ENCODE results near the gene NFIA.
A peak's percentile ranks its signal among the peaks of the same experiment; 100 is the strongest.
"Not testable (repeated sequence)": the region's sequence is repeated elsewhere in the genome, so short reads cannot be mapped to it uniquely, and the experiment has no call there.

NFIA gene

GRCh38 chr1:61254634-61255357 lies 172.4 kb downstream of the NFIA start:
- DNase-seq = peak; percentile 79

DNA sequence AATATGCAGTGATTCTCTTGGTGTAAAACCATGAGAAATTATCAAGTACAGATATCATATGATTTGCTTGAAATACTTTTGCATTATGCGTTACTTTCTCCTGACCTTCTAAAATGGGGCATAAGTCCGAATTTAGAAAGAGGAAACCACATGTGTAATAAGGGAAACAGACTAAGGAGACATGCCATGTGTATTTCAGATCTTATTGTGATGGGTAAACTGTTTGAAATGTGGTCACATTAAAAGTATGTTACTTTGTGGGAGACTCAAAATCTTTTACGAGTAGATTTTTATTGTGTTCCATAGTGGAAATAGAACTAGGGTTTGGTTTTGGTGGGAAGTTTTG lies 173.0 kb downstream of the NFIA start:
- no peak for DNase-seq

GRCh38 chr1:61259379-61260148 lies 177.2 kb downstream of the NFIA start:
- DNase-seq = no peak

DNA sequence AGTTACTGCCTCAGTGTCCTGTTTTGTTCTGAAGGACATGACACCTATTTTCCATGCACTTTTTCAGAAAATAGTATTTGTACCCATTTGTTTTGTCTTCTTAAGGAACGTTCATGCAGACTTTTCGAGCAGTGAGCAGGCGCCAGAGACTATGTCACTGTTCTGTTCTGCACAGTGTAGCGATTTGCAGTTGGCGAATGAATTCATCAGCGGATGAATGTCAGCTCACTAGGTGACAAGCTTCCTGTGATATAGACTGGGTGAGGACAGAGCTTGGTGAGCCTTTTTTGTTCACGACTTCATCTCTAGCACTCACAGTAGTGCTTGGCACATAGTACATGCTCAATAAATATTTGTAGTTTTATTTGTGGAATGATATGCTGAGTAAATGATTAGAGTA lies 177.8 kb downstream of the NFIA start:
- DNase-seq = no peak

- DNase-seq = no peak
These were observed 179.2 kb downstream of the NFIA start for GRCh38 chr1:61261595-61261994.

DNA sequence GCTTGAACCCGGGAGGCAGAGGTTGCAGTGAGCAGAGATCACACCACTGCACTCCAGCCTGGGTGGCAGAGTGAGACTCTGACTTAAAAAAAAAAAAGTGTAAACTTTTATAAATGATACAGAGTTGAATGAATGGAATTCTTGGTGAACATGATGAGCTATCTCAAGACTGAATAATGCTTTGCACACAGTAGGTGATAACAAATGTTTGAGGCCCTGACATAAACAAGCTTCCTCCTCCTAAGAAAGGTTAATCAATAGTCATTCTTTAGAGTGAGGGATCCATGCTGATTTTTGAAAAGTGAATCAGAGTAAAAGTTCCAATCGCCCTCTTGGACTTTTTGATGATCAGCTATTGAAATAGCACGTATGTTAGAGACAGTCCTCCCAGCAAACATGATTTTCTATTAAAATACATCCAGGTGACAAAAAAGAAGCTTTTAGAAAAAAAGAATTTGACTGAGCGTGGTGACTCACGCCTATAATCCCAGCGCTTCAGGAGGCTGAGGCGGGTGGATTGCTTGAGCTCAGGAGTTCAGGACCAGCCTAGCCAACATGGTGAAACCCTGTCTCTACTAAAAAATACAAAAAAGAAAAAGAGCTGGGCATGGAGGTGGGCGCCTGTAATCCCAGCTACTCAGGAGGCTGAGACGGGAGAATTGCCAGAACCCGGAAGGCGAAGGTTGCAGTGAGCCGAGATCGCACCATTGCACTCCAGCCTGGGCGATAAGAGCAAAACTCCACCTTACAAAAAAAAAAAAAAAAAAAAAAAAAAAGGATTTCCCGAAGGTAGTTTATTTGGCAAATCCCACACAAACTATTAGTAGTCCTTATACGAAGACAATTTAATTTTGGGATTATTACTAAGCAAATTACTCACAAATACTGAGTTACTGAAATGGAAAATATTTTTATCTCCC lies 181.8 kb downstream of the NFIA start:
- no peak for DNase-seq

DNA sequence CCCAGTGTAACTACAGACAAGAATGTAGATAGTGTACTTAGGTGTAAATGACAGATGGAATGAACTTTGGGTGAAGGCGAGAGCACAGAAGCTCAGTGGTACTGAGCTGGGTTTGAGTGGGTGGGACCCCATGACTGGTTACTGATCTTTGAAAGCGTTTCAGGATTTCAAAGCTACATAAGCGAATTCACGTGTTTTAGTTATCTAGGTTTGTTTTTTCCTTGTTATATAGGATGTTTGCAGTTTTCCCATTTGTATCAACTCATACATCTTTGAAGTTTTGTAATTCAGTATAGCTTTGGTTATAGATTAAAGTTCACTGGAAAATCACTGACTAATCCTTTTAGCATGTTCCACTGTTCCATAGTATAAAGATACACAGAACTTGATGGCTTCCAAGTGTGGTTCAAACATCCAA lies 182.5 kb downstream of the NFIA start:
- no peak for DNase-seq

DNA sequence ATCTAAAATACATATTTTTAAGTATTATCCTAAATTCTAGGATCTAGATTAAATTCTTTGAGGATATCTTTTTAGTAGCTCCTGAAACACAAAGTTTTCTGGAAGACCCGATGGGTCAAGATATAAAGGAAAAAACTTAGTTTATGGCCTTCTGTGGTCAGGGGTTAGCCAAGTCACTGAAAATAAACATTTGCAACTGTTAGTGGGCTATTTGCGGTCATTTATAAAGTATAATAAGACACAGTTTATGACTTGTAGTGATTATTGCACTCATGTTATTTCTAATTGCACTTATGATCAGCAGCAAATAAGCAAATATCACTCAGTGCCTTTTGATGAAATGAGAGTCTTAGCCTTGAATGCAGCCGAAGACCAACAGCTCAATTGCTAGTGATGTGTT lies 183.3 kb downstream of the NFIA start:
- DNase-seq = no peak

- no peak for DNase-seq
These were observed 184.4 kb downstream of the NFIA start for GRCh38 chr1:61266738-61267137.

DNA sequence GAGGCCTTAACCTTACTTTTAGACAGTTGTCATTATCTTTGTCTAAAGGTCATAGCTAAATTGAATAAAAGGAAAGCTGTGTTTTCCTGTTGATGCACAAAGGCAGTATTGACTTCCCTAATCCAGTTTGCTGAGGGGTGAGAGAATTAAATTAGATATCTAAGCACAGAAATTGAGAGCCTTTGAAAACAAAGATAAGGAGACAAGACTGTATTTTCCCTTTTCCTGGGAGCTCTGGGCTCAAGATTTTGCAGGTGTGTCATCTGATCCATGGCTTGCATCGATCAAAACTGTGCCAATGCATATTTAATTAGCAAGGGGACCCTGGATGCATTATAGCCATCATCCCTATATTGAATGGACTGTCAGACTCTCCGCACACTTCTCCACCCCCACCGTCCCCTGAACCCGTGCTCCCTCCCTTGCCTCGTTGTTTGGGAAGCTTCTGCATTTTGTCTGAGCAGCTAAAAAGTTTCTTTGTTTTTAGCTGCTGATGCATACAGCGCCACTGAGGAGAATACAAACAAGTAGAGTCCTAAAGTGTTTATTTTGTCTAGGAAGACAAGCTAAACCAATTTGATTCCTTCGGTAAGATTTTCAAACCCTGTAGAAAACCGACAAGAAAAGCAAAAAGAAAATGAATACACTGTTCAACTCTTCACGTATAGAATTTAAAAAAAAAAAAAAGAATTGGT lies 186.3 kb downstream of the NFIA start:
- no peak for DNase-seq

DNA sequence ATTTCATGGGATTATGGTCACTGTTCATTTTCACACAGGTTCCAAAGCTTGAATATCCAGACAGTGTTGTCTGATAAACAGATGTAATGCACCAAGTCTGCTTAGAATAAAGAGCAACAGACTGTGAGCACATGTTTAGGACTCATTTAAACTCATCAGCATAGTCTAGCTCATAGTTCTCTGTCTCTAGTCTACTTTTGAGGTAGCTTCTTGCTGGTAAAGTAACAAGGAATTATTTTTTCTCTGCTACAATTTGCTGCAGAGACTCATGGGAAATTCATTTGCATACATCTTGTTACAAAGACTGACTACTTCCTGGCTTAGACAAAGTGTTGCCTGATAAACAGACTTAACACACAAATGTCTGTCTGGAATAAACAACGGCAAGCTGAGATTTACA lies 187.2 kb downstream of the NFIA start:
- no peak for DNase-seq

GRCh38 chr1:61270107-61270506 lies 187.7 kb downstream of the NFIA start:
- DNase-seq = no peak

DNA sequence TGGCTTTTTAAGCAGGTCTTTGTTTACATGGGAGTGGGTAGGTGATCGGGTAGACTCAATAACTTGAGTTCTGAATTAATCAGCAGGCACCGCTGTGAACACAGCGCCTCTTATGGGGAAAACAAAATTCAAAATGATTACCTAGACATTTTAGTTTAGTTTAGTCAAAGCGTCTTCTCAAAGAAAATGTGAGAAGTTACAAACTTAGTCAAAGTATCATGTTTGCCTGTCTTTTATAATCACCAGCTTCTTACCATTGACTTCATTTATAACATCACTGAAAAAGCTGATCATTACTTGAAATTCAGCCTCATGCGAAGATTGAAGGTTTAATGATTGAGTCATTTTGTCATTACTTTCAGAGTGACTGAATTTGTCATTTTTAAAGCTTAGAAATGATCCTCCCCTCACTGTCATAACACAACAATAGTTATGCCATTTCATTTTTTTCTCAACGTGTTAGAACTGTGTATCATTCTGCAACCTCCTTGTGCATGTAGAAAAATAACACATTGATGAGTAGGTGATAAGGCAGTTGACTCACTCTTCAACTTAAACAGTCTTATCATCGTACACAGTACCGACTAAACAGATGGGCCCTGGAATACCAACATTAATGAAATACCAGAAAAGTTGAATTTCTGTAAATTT lies 188.5 kb downstream of the NFIA start:
- peak; percentile 64 for DNase-seq

DNA sequence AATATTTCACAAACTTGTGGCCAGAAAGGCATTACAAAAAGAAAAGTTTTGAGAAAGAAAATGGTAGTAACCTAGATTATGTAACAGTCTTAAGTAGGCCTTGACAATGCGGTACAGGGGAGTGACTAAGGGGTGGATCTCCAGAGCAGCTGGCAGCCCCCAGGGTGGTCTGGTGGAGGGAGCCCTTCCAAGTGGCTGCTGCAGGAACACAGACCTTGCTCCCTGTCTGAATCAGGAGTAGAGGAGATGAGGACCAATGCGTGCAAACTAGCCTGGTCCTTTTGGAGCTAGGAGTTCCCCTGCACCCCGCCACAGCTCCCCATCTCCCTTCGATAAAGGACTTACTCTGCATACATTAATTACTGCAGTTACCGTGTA lies 189.0 kb downstream of the NFIA start:
- no peak for DNase-seq

GRCh38 chr1:61273167-61273705 lies 190.9 kb downstream of the NFIA start:
- no peak for DNase-seq

DNA sequence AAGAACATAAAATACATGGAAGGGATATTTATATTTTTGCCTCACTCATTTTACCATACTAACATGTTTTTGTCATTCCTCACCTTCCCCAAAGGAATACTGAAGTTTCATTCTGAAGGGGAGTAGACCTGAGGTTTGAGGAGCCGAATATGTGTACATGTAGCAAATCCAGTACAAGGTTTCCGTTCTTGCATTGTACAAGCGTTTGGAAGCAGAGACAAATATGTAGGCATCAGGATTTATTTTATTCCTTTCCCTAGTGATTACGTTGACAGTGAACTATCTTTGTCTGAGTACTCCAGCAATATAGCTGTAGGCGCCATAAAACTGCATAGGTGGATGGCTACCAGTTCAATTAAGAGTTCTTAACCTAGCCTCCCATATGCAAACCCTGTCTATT lies 191.5 kb downstream of the NFIA start:
- DNase-seq = no peak

- no peak for DNase-seq
These were observed 192.6 kb downstream of the NFIA start for GRCh38 chr1:61274939-61275338.

DNA sequence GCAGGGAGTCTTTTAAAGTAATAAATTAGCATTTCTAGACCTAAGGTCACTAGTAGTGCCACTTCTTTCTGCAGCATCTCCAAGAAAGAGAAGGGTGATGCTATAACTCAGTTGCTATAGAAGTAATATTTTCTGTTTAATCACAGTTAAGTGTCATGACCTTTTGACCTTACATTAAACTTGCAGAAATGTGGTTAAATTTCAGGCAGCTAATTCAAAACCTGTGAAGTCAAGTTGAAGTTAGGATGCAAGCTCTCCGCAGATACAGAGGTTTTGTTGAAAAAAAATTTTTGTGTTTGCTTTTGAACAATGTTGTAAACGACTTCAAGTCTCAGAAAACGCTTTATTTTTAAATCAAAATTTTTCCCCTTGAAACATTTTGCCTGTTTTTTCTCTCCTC lies 193.9 kb downstream of the NFIA start:
- DNase-seq = no peak

- no peak for DNase-seq
These were observed 194.8 kb downstream of the NFIA start for GRCh38 chr1:61277121-61277690.

- not testable (repeated sequence) for DNase-seq
These were observed 196.1 kb downstream of the NFIA start for GRCh38 chr1:61278503-61278902.

DNA sequence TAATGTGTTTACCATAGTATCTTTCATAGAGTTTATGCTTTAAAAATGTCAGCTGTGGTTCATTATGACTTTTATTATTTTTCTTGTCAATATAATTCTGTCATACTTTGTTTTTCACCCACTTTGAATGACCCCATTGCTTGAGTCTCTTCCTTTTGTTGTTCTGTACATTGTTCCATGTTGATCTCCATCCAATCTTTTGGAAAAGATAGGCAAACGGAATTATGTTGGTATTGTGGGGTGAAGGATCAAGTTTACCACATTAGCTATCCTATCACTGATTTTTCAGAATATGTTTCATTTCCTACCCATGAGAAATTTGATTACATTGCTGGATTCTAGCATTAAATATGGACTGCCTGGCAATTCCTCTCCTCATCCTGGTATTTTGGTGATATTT lies 196.6 kb downstream of the NFIA start:
- DNase-seq = no peak

- no peak for DNase-seq
These were observed 197.2 kb downstream of the NFIA start for GRCh38 chr1:61279570-61279969.

Measured in OCI-M1 (cell line).